ENCODE data around the gene SYMPK. TPM values are rescaled to one million over a fixed set of nuclear protein-coding genes. Genes with fewer than 3 reads are reported as not detected.
"Not testable (repeated sequence)": the region's sequence is repeated elsewhere in the genome, so short reads cannot be mapped to it uniquely, and the experiment has no call there.

The SYMPK gene
- total RNA-seq, 4 donors from 2014 or later: 25.5 to 35.6 (median 30.8) TPM

GRCh38 chr19:45873219-45873772 is 10.3 kb upstream of the SYMPK start:
- no peak overlapping the region for H3K4me3 ChIP-seq
- peaks cover 17% of the 10 kb centered on the region for H3K27me3 ChIP-seq
- H3K36me3 ChIP-seq: no peaks in the 10 kb centered on the region
- no peak overlapping the region for H3K27ac ChIP-seq
- WGBS, 2 donors (ENCODE audit: low coverage in 1 of 2): 82 to 86% methylated on average over 1 to 2 of the region's 7 CpGs
- peaks cover 0 to 15% (median 9%) of the 10 kb centered on the region in 3 donors for H3K4me1 ChIP-seq
- TF ChIP-seq POLR2A (IDR thresholded peaks at IDR 0.05): no peak
- no peak for TF ChIP-seq EP300 (IDR thresholded peaks at IDR 0.05)
- no peak for TF ChIP-seq POLR2AphosphoS5 (IDR thresholded peaks at IDR 0.05)
- TF ChIP-seq, protein P1, sequence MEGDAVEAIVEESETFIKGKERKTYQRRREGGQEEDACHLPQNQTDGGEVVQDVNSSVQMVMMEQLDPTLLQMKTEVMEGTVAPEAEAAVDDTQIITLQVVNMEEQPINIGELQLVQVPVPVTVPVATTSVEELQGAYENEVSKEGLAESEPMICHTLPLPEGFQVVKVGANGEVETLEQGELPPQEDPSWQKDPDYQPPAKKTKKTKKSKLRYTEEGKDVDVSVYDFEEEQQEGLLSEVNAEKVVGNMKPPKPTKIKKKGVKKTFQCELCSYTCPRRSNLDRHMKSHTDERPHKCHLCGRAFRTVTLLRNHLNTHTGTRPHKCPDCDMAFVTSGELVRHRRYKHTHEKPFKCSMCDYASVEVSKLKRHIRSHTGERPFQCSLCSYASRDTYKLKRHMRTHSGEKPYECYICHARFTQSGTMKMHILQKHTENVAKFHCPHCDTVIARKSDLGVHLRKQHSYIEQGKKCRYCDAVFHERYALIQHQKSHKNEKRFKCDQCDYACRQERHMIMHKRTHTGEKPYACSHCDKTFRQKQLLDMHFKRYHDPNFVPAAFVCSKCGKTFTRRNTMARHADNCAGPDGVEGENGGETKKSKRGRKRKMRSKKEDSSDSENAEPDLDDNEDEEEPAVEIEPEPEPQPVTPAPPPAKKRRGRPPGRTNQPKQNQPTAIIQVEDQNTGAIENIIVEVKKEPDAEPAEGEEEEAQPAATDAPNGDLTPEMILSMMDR (IDR thresholded peaks at IDR 0.05): no peak
- no peaks in the 10 kb centered on the region for H3K9me3 ChIP-seq
- no peak for ATAC-seq

DNA sequence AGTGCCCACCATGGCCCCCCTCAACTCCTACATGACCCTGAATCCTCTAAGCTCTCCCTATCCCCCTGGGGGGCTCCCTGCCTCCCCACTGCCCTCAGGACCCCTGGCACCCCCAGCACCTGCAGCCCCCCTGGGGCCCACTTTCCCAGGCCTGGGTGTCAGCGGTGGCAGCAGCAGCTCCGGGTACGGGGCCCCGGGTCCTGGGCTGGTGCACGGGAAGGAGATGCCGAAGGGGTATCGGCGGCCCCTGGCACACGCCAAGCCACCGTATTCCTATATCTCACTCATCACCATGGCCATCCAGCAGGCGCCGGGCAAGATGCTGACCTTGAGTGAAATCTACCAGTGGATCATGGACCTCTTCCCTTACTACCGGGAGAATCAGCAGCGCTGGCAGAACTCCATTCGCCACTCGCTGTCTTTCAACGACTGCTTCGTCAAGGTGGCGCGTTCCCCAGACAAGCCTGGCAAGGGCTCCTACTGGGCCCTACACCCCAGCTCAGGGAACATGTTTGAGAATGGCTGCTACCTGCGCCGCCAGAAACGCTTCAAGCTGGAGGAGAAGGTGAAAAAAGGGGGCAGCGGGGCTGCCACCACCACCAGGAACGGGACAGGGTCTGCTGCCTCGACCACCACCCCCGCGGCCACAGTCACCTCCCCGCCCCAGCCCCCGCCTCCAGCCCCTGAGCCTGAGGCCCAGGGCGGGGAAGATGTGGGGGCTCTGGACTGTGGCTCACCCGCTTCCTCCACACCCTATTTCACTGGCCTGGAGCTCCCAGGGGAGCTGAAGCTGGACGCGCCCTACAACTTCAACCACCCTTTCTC is 9.4 kb upstream of the SYMPK start:
- no peak for ATAC-seq
- TF ChIP-seq POLR2AphosphoS5 (IDR thresholded peaks at IDR 0.05) (no peak), POLR2A (IDR thresholded peaks at IDR 0.05) (no peak), EP300 (IDR thresholded peaks at IDR 0.05) (no peak)
- TF ChIP-seq, protein P1 (IDR thresholded peaks at IDR 0.05): no peak

GRCh38 chr19:45870798-45871197 is 7.9 kb upstream of the SYMPK start:
- no peak for ATAC-seq
- Histone ChIP-seq H3K4me3 (no peak overlapping the region), H3K4me1 (no peaks in the 10 kb centered on the region), H3K9me3 (no peaks in the 10 kb centered on the region), H3K36me3 (no peaks in the 10 kb centered on the region), H3K27me3 (peaks cover 10% of the 10 kb centered on the region), H3K27ac (no peak overlapping the region)
- WGBS, 2 donors (ENCODE audit: low coverage in 1 of 2): 60 to 82% methylated on average over 2 of the region's 5 CpGs
- TF ChIP-seq, protein P1 (IDR thresholded peaks at IDR 0.05): no peak
- no peak for TF ChIP-seq POLR2AphosphoS5 (IDR thresholded peaks at IDR 0.05)
- TF ChIP-seq POLR2A (IDR thresholded peaks at IDR 0.05): no peak
- TF ChIP-seq EP300 (IDR thresholded peaks at IDR 0.05): no peak

More for the DNA sequence above, 9.4 kb upstream of the SYMPK start:
- H3K36me3 ChIP-seq: no peaks in the 10 kb centered on the region
- H3K27ac ChIP-seq: no peak overlapping the region
- WGBS, 2 donors (ENCODE audit: low coverage in 1 of 2): 88 to 100% methylated on average over 1 to 4 of the region's 34 CpGs
- H3K4me3 ChIP-seq: no peak overlapping the region
- H3K4me1 ChIP-seq: peaks cover 0 to 14% (median 9%) of the 10 kb centered on the region in 3 donors
- no peaks in the 10 kb centered on the region for H3K9me3 ChIP-seq
- peaks cover 12% of the 10 kb centered on the region for H3K27me3 ChIP-seq

GRCh38 chr19:45867241-45867640 is 4.3 kb upstream of the SYMPK start:
- not testable (repeated sequence) for H3K4me3 ChIP-seq
- WGBS, 2 donors (ENCODE audit: low coverage in 1 of 2): 57 to 86% methylated on average over 2 to 3 of the region's 4 CpGs

DNA sequence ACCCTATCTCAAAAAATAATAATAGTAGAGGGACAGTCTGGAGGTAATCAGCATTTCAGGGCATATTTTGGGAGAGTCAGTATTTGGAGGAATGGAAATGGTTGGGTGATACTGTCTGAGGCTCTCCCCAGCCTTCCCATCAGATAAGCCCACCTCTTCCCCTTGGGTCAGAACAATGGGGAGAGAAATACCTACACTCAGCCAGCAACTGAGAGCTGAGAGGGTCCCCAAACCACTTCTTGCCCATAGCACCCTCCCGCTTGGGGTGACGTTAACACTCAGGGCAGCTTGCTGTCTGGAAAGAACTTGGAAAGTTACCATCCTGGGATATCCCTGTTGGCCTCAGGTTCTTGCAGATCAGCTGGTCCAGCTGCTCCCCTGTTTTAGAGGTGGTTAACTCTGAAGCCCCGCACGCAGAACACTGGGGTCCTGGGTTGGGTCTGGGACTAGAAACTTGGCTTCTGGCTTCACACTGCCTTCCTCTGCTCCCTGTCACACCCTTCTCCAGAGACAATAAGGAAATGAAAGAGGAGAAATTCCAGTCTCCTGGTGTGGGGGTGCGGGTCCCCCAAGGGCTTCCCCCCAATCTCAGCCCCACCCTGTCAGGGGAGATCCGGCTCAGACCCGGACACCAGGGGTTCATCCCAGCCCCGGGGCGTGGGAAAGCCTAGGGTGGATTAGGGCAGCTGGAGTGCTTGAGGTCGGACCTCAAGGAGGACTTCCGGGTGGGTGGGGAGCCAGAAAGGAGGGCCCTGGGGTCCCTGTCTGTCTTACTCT is 3.6 kb upstream of the SYMPK start:
- Histone ChIP-seq H3K36me3 (no peaks in the 10 kb centered on the region), H3K27me3 (peaks cover 33% of the 10 kb centered on the region), H3K27ac (no peak overlapping the region), H3K4me3 (no peak overlapping the region), H3K9me3 (no peaks in the 10 kb centered on the region), H3K4me1 (peaks cover 0 to 23% (median 15%) of the 10 kb centered on the region in 3 donors)
- ATAC-seq: no peak
- 62% methylated on average over 2 of the region's 11 CpGs; no CpG with 5 or more reads in 1 of the 2 donors for WGBS, 2 donors (ENCODE audit: low coverage in 1 of 2)
- TF ChIP-seq POLR2A (IDR thresholded peaks at IDR 0.05) (no peak), POLR2AphosphoS5 (IDR thresholded peaks at IDR 0.05) (no peak), EP300 (IDR thresholded peaks at IDR 0.05) (no peak)
- TF ChIP-seq, protein P1 (IDR thresholded peaks at IDR 0.05): no peak

More at GRCh38 chr19:45867241-45867640, 4.3 kb upstream of the SYMPK start:
- H3K36me3 ChIP-seq, ATAC-seq, H3K9me3 ChIP-seq, H3K27ac ChIP-seq: not testable (repeated sequence)
- H3K27me3 ChIP-seq: peaks cover 33% of the 10 kb centered on the region
- H3K4me1 ChIP-seq: peaks cover 0 to 16% (median 10%) of the 10 kb centered on the region in 3 donors

Measured in gastroesophageal sphincter (tissue), 4 donors.